HCT116 (cell line): ENCODE measurements around the gene SFRP2. TPM values are rescaled to one million over a fixed set of nuclear protein-coding genes. Genes with fewer than 3 reads are reported as not detected.

Experiments used
- ATAC-seq: fragments of 200-7000 bp; cut with Tn5 transposase; 2 replicates; pipeline ENCODE4 v1.9.1; 2020; ENCODE audit warnings: mild to moderate bottlenecking, moderate library complexity
- BruUV-seq: library from RNA; stranded (reverse); fragments of 400-500 nt; replicated peaks from 2 replicates; lab custom pipeline; 2021; lab: Mats Ljungman, UMichigan
- CTCF ChIA-PET: fragments of 300-600 bp; sonication (Branson Sonifier 250); formaldehyde crosslinking; loops from one replicate; lab custom pipeline; 2021; ENCODE audit warnings: antibody characterized with exemption; lab: Charles Lee
- POLR2A ChIA-PET: fragments of 300-600, 350-600 bp; sonication (Branson Sonifier 250); formaldehyde crosslinking; loops from one replicate; lab custom pipeline; 2021; ENCODE audit warnings: antibody characterized with exemption; lab: Charles Lee
- RAD21 ChIA-PET, 2 experiments: fragments of 300-600 bp; sonication (Branson Sonifier 250); formaldehyde crosslinking; loops; one replicate each; lab custom pipeline; 2023; ENCODE audit warnings: low total read pairs in 2 of 2; ENCODE audit not compliant: uncharacterized antibody in 2 of 2, unreplicated experiment in 2 of 2, low non-redundant PET in 1 of 2; lab: Charles Lee
- DNase-seq: peaks from one replicate; pipeline ENCODE4 v3.0.0-alpha.2; 2010; ENCODE audit warnings: low read depth, low spot score
- H2AFZ ChIP-seq: fragments of 200-600 bp; shearing (Covaris generic), sonication (generic); 2 replicates; pipeline ENCODE4 v1.6.1; 2017; ENCODE audit warnings: low read depth, mixed run types, mixed read lengths, antibody characterized with exemption, low read length; ENCODE audit not compliant: poor library complexity, severe bottlenecking
- H3K27ac ChIP-seq: 2 replicates; pipeline ENCODE4 v1.5.1; 2012; ENCODE audit warnings: low read depth, low read length
- H3K27me3 ChIP-seq: fragments of 200-600 bp; sonication (generic); 2 replicates; pipeline ENCODE4 v1.6.1; 2016; ENCODE audit warnings: mixed run types, low read length, mixed read lengths; ENCODE audit not compliant: insufficient read depth
- H3K36me3 ChIP-seq, 2 experiments: fragments of 200-500 bp in 1 of 2; fragments of 200-600 bp in 1 of 2; sonication (Bioruptor generic) in 1 of 2; sonication (generic) in 1 of 2; 2 replicates each; pipeline versions ENCODE4 v1.5.1 to v1.6.1; 2014 to 2016; ENCODE audit warnings: low read length in 2 of 2, inconsistent platforms in 1 of 2, mixed read lengths in 1 of 2, mixed run types in 1 of 2; ENCODE audit not compliant: insufficient read depth in 2 of 2, control insufficient read depth in 1 of 2
- H3K4me1 ChIP-seq, 2 experiments: fragments of 200-600 bp in 1 of 2; sonication (generic) in 1 of 2; 2 replicates each; pipeline versions ENCODE4 v1.5.1 to v1.6.1; 2012 to 2017; ENCODE audit warnings: low read length in 2 of 2, inconsistent platforms in 1 of 2, mild to moderate bottlenecking in 1 of 2, mixed read lengths in 1 of 2, mixed run types in 1 of 2, moderate library complexity in 1 of 2; ENCODE audit not compliant: insufficient read depth in 2 of 2, control insufficient read depth in 1 of 2
- H3K4me2 ChIP-seq: fragments of 200-600 bp; sonication (generic); 2 replicates; pipeline ENCODE4 v1.6.1; 2017; ENCODE audit warnings: mixed run types, low read length, mixed read lengths
- H3K4me3 ChIP-seq, 2 experiments: fragments of 200-600 bp in 1 of 2; sonication (generic) in 1 of 2; replicated peaks in 1 of 2; 2 replicates each; pipeline ENCODE4 v1.5.1; 2011 to 2016; ENCODE audit warnings: low read length in 2 of 2, control low read depth in 1 of 2, low read depth in 1 of 2, mild to moderate bottlenecking in 1 of 2, mixed read lengths in 1 of 2, mixed run types in 1 of 2
- H3K79me2 ChIP-seq: fragments of 200-600 bp; sonication (generic); 2 replicates; pipeline ENCODE4 v1.6.1; 2017; ENCODE audit warnings: mild to moderate bottlenecking, mixed run types, low read length, moderate library complexity, mixed read lengths; ENCODE audit not compliant: insufficient read depth
- H3K9ac ChIP-seq: fragments of 200-600 bp; sonication (generic); 2 replicates; pipeline ENCODE4 v1.6.1; 2016; ENCODE audit warnings: low read length, mixed read lengths
- H3K9me2 ChIP-seq: fragments of 200-600 bp; sonication (generic), shearing (Covaris generic); 2 replicates; pipeline ENCODE4 v1.6.1; 2017; ENCODE audit warnings: mixed run types, mild to moderate bottlenecking, moderate library complexity; ENCODE audit not compliant: insufficient read depth
- H3K9me3 ChIP-seq, 2 experiments: fragments of 200-500 bp in 1 of 2; fragments of 200-600 bp in 1 of 2; sonication (Bioruptor generic) in 1 of 2; sonication (generic) in 1 of 2; 2 replicates each; pipeline ENCODE4 v1.6.1; 2014 to 2017; ENCODE audit warnings: low read length in 2 of 2, mixed read lengths in 2 of 2, inconsistent platforms in 1 of 2, low read depth in 1 of 2, mild to moderate bottlenecking in 1 of 2, mixed run types in 1 of 2, moderate library complexity in 1 of 2; ENCODE audit not compliant: control insufficient read depth in 1 of 2, insufficient read depth in 1 of 2
- H4K20me1 ChIP-seq: fragments of 200-600 bp; sonication (generic), shearing (Covaris generic); 2 replicates; pipeline ENCODE4 v1.6.1; 2017; ENCODE audit warnings: mixed run types, mild to moderate bottlenecking, moderate library complexity; ENCODE audit not compliant: insufficient read depth
- JUND ChIP-seq: IDR thresholded peaks from 2 replicates; pipeline ENCODE4 v1.6.1; 2012
- REST ChIP-seq: IDR thresholded peaks from 2 replicates; pipeline ENCODE4 v1.6.1; 2012; ENCODE audit warnings: low read depth
- ZFX ChIP-seq: fragments of 450-650 bp; IDR thresholded peaks from 2 replicates; pipeline ENCODE4 v1.6.1; 2017
- ZNF274 ChIP-seq: fragments of 200-500 bp; sonication (Bioruptor generic); IDR thresholded peaks from 2 replicates; pipeline ENCODE4 v1.6.1; 2014; ENCODE audit warnings: mild to moderate bottlenecking, low read depth, low read length, inconsistent platforms
- intact Hi-C: fragments of 100-400 bp; cut with micrococcal nuclease; formaldehyde crosslinking; loops from 2 replicates; pipeline ENCODE4 v1.10.0; 2022
- total RNA-seq: library from RNA; stranded (reverse); gene quantifications from one replicate; pipeline ENCODE4 v1.2.1, GENCODE V29; 2021; ENCODE audit not compliant: unreplicated experiment

SFRP2 gene
- total RNA-seq, 1 experiment from 2014 or later: 0.22 TPM

- H3K9ac ChIP-seq: no peak overlapping the region
- no peak overlapping the region for H3K4me2 ChIP-seq
- H3K4me3 ChIP-seq: no peak overlapping the region
Observed at GRCh38 chr4:153758688-153759406, 30.0 kb downstream of the SFRP2 start.

More at GRCh38 chr4:153758688-153759406, 30.0 kb downstream of the SFRP2 start:
- DNase-seq: no peak
- Histone ChIP-seq H3K9me3 (no peaks in the 10 kb centered on the region), H3K27me3 (no peaks in the 10 kb centered on the region), H3K79me2 (no peaks in the 10 kb centered on the region), H4K20me1 (no peaks in the 10 kb centered on the region), H3K36me3 (no peaks in the 10 kb centered on the region), H3K4me1 (peaks cover 0 to 3% of the 10 kb centered on the region in 2 experiments; a peak in 1 of 4 replicates), H3K9me2 (no peaks in the 10 kb centered on the region), H2AFZ (no peak overlapping the region), H3K27ac (no peak overlapping the region)
- ChIA-PET CTCF (no interaction called here), POLR2A (no interaction called here), RAD21 (no interaction called here)
- no TSS peak for BruUV-seq
- TF ChIP-seq ZFX: no peak
- no peak for TF ChIP-seq REST
- TF ChIP-seq ZNF274: no peak
- no peak for TF ChIP-seq JUND
- intact Hi-C loops: loop anchor here (10.0 kb wide), 1 partner anchor 414 kb away; the partner anchor contains the start of gene MND1
- ATAC-seq: no peak
